HepG2 (cell line): ENCODE results near the gene TPX2. TPM values are rescaled to one million over a fixed set of nuclear protein-coding genes. Genes with fewer than 3 reads are reported as not detected.

Experiments
- EP300 ChIP-seq, 3 experiments: sonication (generic) in 1 of 3; formaldehyde crosslinking in 1 of 3; IDR thresholded peaks; 2 replicates each; pipeline versions ENCODE4 v1.5.1 to v1.6.1; 2011 to 2020; ENCODE audit warnings: low read depth in 2 of 3, low read length in 2 of 3, borderline replicate concordance in 1 of 3, improper control_type of control experiment in 1 of 3, mild to moderate bottlenecking in 1 of 3, missing genetic modification reagents in 1 of 3, moderate library complexity in 1 of 3
- ETV5 ChIP-seq: IDR thresholded peaks from 2 replicates; pipeline ENCODE4 v1.6.1; 2018; ENCODE audit warnings: missing biosample characterization, missing genetic modification reagents, inconsistent platforms, borderline replicate concordance
- FOXJ3 ChIP-seq: sonication (generic); formaldehyde crosslinking; IDR thresholded peaks from 2 replicates; pipeline ENCODE4 v1.4.0; 2020; ENCODE audit warnings: missing genetic modification reagents, mild to moderate bottlenecking, borderline replicate concordance
- GMEB1 ChIP-seq: sonication (generic); formaldehyde crosslinking; IDR thresholded peaks from 2 replicates; pipeline ENCODE4 v1.5.1; 2020; ENCODE audit warnings: missing genetic modification reagents, mild to moderate bottlenecking, borderline replicate concordance
- HNF4G ChIP-seq, 2 experiments: sonication (generic) in 1 of 2; formaldehyde crosslinking in 1 of 2; IDR thresholded peaks; 2 replicates each; pipeline versions ENCODE4 v1.4.0 to v1.6.1; 2011 to 2020; ENCODE audit warnings: borderline replicate concordance in 2 of 2, low read depth in 2 of 2, mild to moderate bottlenecking in 2 of 2, low read length in 1 of 2, missing genetic modification reagents in 1 of 2, moderate library complexity in 1 of 2
- KDM5A ChIP-seq: fragments of 200-600 bp; sonication (generic); IDR thresholded peaks from 2 replicates; pipeline ENCODE4 v1.7.0; 2018; ENCODE audit warnings: antibody characterized with exemption, mild to moderate bottlenecking, low read length, borderline replicate concordance
- PRPF4 ChIP-seq: fragments of 200-400 bp; formaldehyde crosslinking; IDR thresholded peaks from 2 replicates; pipeline ENCODE4 v1.6.1; 2016; ENCODE audit warnings: low read length, low read depth; ENCODE audit not compliant: poor library complexity, severe bottlenecking
- RFXAP ChIP-seq: sonication (generic); formaldehyde crosslinking; IDR thresholded peaks from 2 replicates; pipeline ENCODE4 v1.4.0; 2020; ENCODE audit warnings: missing genetic modification reagents, borderline replicate concordance
- SIN3A ChIP-seq: IDR thresholded peaks from 2 replicates; pipeline ENCODE4 v1.6.1; 2011; ENCODE audit warnings: low read depth, mild to moderate bottlenecking, control low read depth, low read length, borderline replicate concordance
- SMARCC2 ChIP-seq: fragments of 450-650 bp; IDR thresholded peaks from 2 replicates; pipeline ENCODE4 v1.6.1; 2017; ENCODE audit warnings: antibody characterized with exemption, mild to moderate bottlenecking
- SP4 ChIP-seq: sonication (generic); formaldehyde crosslinking; IDR thresholded peaks from 2 replicates; pipeline ENCODE4 v1.8.1; 2023; ENCODE audit warnings: mild to moderate bottlenecking, missing genetic modification reagents
- STAG1 ChIP-seq: sonication (generic); formaldehyde crosslinking; IDR thresholded peaks from 2 replicates; pipeline ENCODE4 v1.4.0; 2020; ENCODE audit warnings: missing genetic modification reagents
- TFE3 ChIP-seq: IDR thresholded peaks from 2 replicates; pipeline ENCODE4 v1.6.1; 2016
- ZFX ChIP-seq: sonication (generic); formaldehyde crosslinking; IDR thresholded peaks from 2 replicates; pipeline ENCODE4 v1.4.0; 2020; ENCODE audit warnings: mild to moderate bottlenecking, low read depth, missing genetic modification reagents, moderate library complexity
- ZNF143 ChIP-seq: sonication (generic); formaldehyde crosslinking; IDR thresholded peaks from 2 replicates; pipeline ENCODE4 v1.4.0; 2020; ENCODE audit warnings: missing genetic modification reagents
- ZNF18 ChIP-seq: sonication (generic); formaldehyde crosslinking; IDR thresholded peaks from 2 replicates; pipeline ENCODE4 v1.8.0; 2022; ENCODE audit warnings: mild to moderate bottlenecking, missing genetic modification reagents; ENCODE audit not compliant: insufficient replicate concordance
- ZNF383 ChIP-seq: sonication (generic); formaldehyde crosslinking; IDR thresholded peaks from 2 replicates; pipeline ENCODE4 v1.4.0; 2020; ENCODE audit warnings: missing genetic modification reagents, mild to moderate bottlenecking, borderline replicate concordance
- ZNF549 ChIP-seq: sonication (generic); formaldehyde crosslinking; IDR thresholded peaks from 2 replicates; pipeline ENCODE4 v1.5.0; 2020; ENCODE audit warnings: missing genetic modification reagents
- ZNF614 ChIP-seq: IDR thresholded peaks from 2 replicates; pipeline ENCODE4 v1.6.1; 2018; ENCODE audit warnings: missing biosample characterization, missing genetic modification reagents, inconsistent platforms, borderline replicate concordance
- ZSCAN30 ChIP-seq: sonication (generic); formaldehyde crosslinking; IDR thresholded peaks from 2 replicates; pipeline ENCODE4 v1.5.0; 2020; ENCODE audit warnings: mild to moderate bottlenecking, missing genetic modification reagents
- polyA plus RNA-seq, 8 experiments: library from polyadenylated mRNA; depleted of rRNA in 3 of 8; stranded (reverse) in 7 of 8; unstranded in 1 of 8; fragments of >200 nt; fragmentation: Illumina TruSeq in 4 of 8; extraction: Trizol in 4 of 8; gene quantifications; 2 replicates each; pipeline versions ENCODE4 v1.2.1 to v1.2.3, GENCODE V29; 2011 to 2016; ENCODE audit warnings: low read depth in 4 of 8, missing spikeins in 1 of 8, mixed read lengths in 1 of 8; ENCODE audit not compliant: insufficient read depth in 1 of 8
- total RNA-seq, 5 experiments: library from RNA; depleted of rRNA; stranded (reverse); fragments of >200 nt; fragmentation: Illumina TruSeq; extraction: Trizol; gene quantifications; 2 replicates each; pipeline ENCODE4 v1.2.3, GENCODE V29; 2016; ENCODE audit warnings: low read depth in 1 of 5

Gene TPX2
- total and polyA plus RNA-seq, 2 of the 13 experiments (the other 11 are each of a cell fraction or from before 2014, with no cell fraction given): 34.3 to 124 TPM

- TF ChIP-seq EP300 (IDR thresholded peaks at IDR 0.05; ENCODE audit: low read depth in 2 of 2, low read length in 2 of 2) (peak in 1 of 2 experiments; percentile 92; a peak in 3 of 4 replicates), EP300 (CRISPR knock-in tag; IDR thresholded peaks at IDR 0.05; ENCODE audit: borderline replicate concordance) (peak; percentile 97), KDM5A (no peak), PRPF4 (peak; percentile 4), ZNF383 (CRISPR knock-in tag) (peak; percentile 91; the same call in 1 of the 2 replicates), ZNF549 (no peak), ZNF143 (CRISPR knock-in tag) (peak; percentile 20; the same call in 1 of the 2 replicates), ZSCAN30 (no peak), ETV5 (peak; percentile 85), ZFX (CRISPR knock-in tag) (peak; percentile 25; the same call in 1 of the 2 replicates), SIN3A (no peak), SP4 (CRISPR knock-in tag) (peak; percentile 11; the same call in 1 of the 2 replicates), GMEB1 (CRISPR knock-in tag) (0 out of 2 replicates have a peak, but pooled peaks have one; percentile 44), RFXAP (CRISPR knock-in tag) (no peak), STAG1 (CRISPR knock-in tag) (no peak), HNF4G (IDR thresholded peaks at IDR 0.05; ENCODE audit: borderline replicate concordance, low read depth, low read length) (peak; percentile 46; the same call in 1 of the 2 replicates), HNF4G (CRISPR knock-in tag; IDR thresholded peaks at IDR 0.05; ENCODE audit: borderline replicate concordance, low read depth) (no peak; the same call in 1 of the 2 replicates), TFE3 (CRISPR knock-in tag) (peak; percentile 74), ZNF18 (CRISPR knock-in tag) (no peak), FOXJ3 (peak; percentile 2; the same call in 1 of the 2 replicates), ZNF614 (CRISPR knock-in tag) (peak; percentile 61; the same call in 1 of the 2 replicates), SMARCC2 (0 out of 2 replicates have a peak, but pooled peaks have one; percentile 40)
Observed at GRCh38 chr20:31712564-31713311, 26.4 kb upstream of the TPX2 start (continued).
